Measurements from ENCODE around the gene DMRTC1B.
"Not testable (repeated sequence)": the region's sequence is repeated elsewhere in the genome, so short reads cannot be mapped to it uniquely, and the experiment has no call there.

DNA sequence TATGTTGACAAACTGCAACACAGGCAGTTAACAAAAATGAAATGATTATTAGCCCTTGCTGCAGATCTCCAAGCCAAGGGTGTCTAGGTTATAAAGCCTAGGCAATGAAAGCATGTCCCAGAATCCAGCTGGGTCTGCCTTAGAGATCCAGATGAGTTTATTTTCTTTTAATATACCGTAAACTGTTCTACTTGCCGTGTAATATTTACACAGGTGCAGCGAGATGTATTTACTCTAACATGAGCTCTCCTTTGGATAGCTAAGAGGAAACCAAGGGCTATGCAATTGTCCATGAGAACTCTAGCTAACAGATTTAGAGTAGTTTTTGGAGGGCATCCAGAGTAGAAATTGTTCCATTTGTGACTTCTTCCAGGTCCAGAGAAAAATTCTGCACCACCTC, 28.1 kb upstream of the DMRTC1B start:
- TF ChIP-seq, protein P1, sequence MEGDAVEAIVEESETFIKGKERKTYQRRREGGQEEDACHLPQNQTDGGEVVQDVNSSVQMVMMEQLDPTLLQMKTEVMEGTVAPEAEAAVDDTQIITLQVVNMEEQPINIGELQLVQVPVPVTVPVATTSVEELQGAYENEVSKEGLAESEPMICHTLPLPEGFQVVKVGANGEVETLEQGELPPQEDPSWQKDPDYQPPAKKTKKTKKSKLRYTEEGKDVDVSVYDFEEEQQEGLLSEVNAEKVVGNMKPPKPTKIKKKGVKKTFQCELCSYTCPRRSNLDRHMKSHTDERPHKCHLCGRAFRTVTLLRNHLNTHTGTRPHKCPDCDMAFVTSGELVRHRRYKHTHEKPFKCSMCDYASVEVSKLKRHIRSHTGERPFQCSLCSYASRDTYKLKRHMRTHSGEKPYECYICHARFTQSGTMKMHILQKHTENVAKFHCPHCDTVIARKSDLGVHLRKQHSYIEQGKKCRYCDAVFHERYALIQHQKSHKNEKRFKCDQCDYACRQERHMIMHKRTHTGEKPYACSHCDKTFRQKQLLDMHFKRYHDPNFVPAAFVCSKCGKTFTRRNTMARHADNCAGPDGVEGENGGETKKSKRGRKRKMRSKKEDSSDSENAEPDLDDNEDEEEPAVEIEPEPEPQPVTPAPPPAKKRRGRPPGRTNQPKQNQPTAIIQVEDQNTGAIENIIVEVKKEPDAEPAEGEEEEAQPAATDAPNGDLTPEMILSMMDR (IDR thresholded peaks at IDR 0.05; ENCODE audit: low read depth, low read length, missing input control): not testable (repeated sequence)
- not testable (repeated sequence) for TF ChIP-seq RXRA (IDR thresholded peaks at IDR 0.05); TAF1 (conservative IDR thresholded peaks at IDR 0.05); YY1 (IDR thresholded peaks at IDR 0.05); REST (IDR thresholded peaks at IDR 0.05)
- TF ChIP-seq, protein P2, sequence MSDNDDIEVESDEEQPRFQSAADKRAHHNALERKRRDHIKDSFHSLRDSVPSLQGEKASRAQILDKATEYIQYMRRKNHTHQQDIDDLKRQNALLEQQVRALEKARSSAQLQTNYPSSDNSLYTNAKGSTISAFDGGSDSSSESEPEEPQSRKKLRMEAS (IDR thresholded peaks at IDR 0.05): not testable (repeated sequence)

Data from liver (tissue), 3 donors.